Suppressor macrophage (primary cell): Measurements from ENCODE around the gene KLLN.
A peak's percentile ranks its signal among the peaks of the same experiment; 100 is the strongest.
"Not testable (repeated sequence)": the region's sequence is repeated elsewhere in the genome, so short reads cannot be mapped to it uniquely, and the experiment has no call there.

Experiments
- DNase-seq, 4 experiments: peaks; one replicate each; pipeline ENCODE4 v3.0.0-alpha.2; 2020 to 2022
- total RNA-seq, 17 experiments: gene quantifications; one replicate each; lab custom pipeline; 2026; ENCODE audit warnings: mixed read lengths in 6 of 17, inconsistent platforms in 3 of 17; lab: John Stamatoyannopoulos, UW

KLLN gene
- total RNA-seq = 0.35 to 1.7 (median 0.53) reads per million in 17 experiments

GRCh38 chr10:87863053-87863943 is at the start of gene KLLN, which contains the start of gene PTEN:
Gene KLLN, minus strand, starts transcription at chr10:87863533. Its CDS starts 1,046 bp downstream, at chr10:87862487.
Gene PTEN, plus strand, starts transcription at chr10:87863625. Its CDS starts 845 bp downstream, at chr10:87864470.
- peak; percentile 91 to 96 (median 94) for DNase-seq

GRCh38 chr10:87903396-87903795 is 40.1 kb upstream of the KLLN start:
- not testable (repeated sequence) for DNase-seq

GRCh38 chr10:87897957-87898356 is 34.6 kb upstream of the KLLN start:
- DNase-seq = not testable (repeated sequence)

GRCh38 chr10:87896216-87896615 is 32.9 kb upstream of the KLLN start:
- DNase-seq = no peak

- no peak for DNase-seq
Observed at GRCh38 chr10:87895430-87895829, 32.1 kb upstream of the KLLN start.

GRCh38 chr10:87887548-87888289 is 24.4 kb upstream of the KLLN start:
- DNase-seq = no peak

- no peak for DNase-seq
Observed at GRCh38 chr10:87887146-87887545, 23.8 kb upstream of the KLLN start.

- DNase-seq = no peak
Observed at GRCh38 chr10:87886635-87887034, 23.3 kb upstream of the KLLN start.

GRCh38 chr10:87882555-87883294 is 19.4 kb upstream of the KLLN start:
- no peak for DNase-seq

GRCh38 chr10:87881373-87882059 is 18.2 kb upstream of the KLLN start:
- not testable (repeated sequence) for DNase-seq

GRCh38 chr10:87880336-87880735 is 17.0 kb upstream of the KLLN start:
- DNase-seq = no peak

GRCh38 chr10:87878664-87879459 is 15.5 kb upstream of the KLLN start:
- DNase-seq = no peak

- DNase-seq = no peak
Observed at GRCh38 chr10:87875929-87876571, 12.7 kb upstream of the KLLN start.

GRCh38 chr10:87873656-87874055 is 10.3 kb upstream of the KLLN start:
- DNase-seq = no peak

GRCh38 chr10:87872828-87873227 is 9.5 kb upstream of the KLLN start:
- DNase-seq = no peak

GRCh38 chr10:87869773-87870551 is 6.6 kb upstream of the KLLN start:
- no peak for DNase-seq

GRCh38 chr10:87869139-87869538 is 5.8 kb upstream of the KLLN start:
- not testable (repeated sequence) for DNase-seq

- no peak for DNase-seq
Observed at GRCh38 chr10:87868277-87868676, 4.9 kb upstream of the KLLN start.

- DNase-seq = no peak
Observed at GRCh38 chr10:87867453-87867852, 4.1 kb upstream of the KLLN start.
